ENCODE results near the gene SELPLG.

GRCh38 chr12:108572166-108572790 is 61.4 kb downstream of the SELPLG start:
- TF ChIP-seq CTCF (IDR thresholded peaks at IDR 0.05; ENCODE audit: borderline replicate concordance, extremely low read depth, low read length, poor library complexity, severe bottlenecking) (no peak), EZH2 (IDR thresholded peaks at IDR 0.05; ENCODE audit: borderline replicate concordance, low read depth, low read length, severe bottlenecking) (no peak)
